Spinal cord (tissue), 10 donors: ENCODE data around the gene GOLGA3. TPM values are rescaled to one million over a fixed set of nuclear protein-coding genes. Genes with fewer than 3 reads are reported as not detected.
"Not testable (repeated sequence)": the region's sequence is repeated elsewhere in the genome, so short reads cannot be mapped to it uniquely, and the experiment has no call there.

ENCODE experiments used
- DNase-seq, 6 donors: peaks; one replicate each; pipeline versions ENCODE4 v3.0.0 to v3.0.0-alpha.2; 2013 to 2015; ENCODE audit warnings: low spot score in 6 of 6, low read depth in 4 of 6
- H3K27ac ChIP-seq: one replicate; pipeline ENCODE4 v1.5.1; 2013; ENCODE audit warnings: low read depth, low read length, control low read depth
- H3K27me3 ChIP-seq: one replicate; pipeline ENCODE4 v1.6.1; 2013; ENCODE audit warnings: low read length; ENCODE audit not compliant: control insufficient read depth, insufficient read depth
- H3K36me3 ChIP-seq: one replicate; pipeline ENCODE4 v1.6.1; 2013; ENCODE audit warnings: low read length; ENCODE audit not compliant: control insufficient read depth, insufficient read depth
- H3K4me1 ChIP-seq: one replicate; pipeline ENCODE4 v1.6.1; 2013; ENCODE audit warnings: low read length; ENCODE audit not compliant: control insufficient read depth, insufficient read depth
- H3K4me3 ChIP-seq: one replicate; pipeline ENCODE4 v1.5.1; 2013; ENCODE audit warnings: low read depth, low read length, control low read depth
- H3K9me3 ChIP-seq: one replicate; pipeline ENCODE4 v1.6.1; 2013; ENCODE audit warnings: low read length; ENCODE audit not compliant: control insufficient read depth, insufficient read depth
- WGBS: methylation state at CpG from one replicate; pipeline ENCODE4 v1.1.5; 2013; ENCODE audit warnings: missing lambda C conversion rate; ENCODE audit not compliant: insufficient coverage; 5-methylcytosine and 5-hydroxymethylcytosine counted together
- long read RNA-seq, 4 donors: transcript quantifications; one replicate each; lab custom pipeline, GENCODE V29; 2026
- polyA plus RNA-seq, 2 donors: library from polyadenylated mRNA; unstranded; fragments of 120-200 nt; gene quantifications; one replicate each; pipeline ENCODE4 v1.2.1, GENCODE V29; 2013; ENCODE audit not compliant: insufficient read length in 2 of 2
- total RNA-seq, 2 donors: library from RNA; depleted of rRNA in 1 of 2; stranded (reverse); fragments of 120-200 nt in 1 of 2; fragments of >200 nt in 1 of 2; gene quantifications; one replicate each; pipeline versions ENCODE4 v1.2.3 to v1.2.4, GENCODE V29; 2013 to 2014
- donor health status: healthy.

GOLGA3 gene, protein sequence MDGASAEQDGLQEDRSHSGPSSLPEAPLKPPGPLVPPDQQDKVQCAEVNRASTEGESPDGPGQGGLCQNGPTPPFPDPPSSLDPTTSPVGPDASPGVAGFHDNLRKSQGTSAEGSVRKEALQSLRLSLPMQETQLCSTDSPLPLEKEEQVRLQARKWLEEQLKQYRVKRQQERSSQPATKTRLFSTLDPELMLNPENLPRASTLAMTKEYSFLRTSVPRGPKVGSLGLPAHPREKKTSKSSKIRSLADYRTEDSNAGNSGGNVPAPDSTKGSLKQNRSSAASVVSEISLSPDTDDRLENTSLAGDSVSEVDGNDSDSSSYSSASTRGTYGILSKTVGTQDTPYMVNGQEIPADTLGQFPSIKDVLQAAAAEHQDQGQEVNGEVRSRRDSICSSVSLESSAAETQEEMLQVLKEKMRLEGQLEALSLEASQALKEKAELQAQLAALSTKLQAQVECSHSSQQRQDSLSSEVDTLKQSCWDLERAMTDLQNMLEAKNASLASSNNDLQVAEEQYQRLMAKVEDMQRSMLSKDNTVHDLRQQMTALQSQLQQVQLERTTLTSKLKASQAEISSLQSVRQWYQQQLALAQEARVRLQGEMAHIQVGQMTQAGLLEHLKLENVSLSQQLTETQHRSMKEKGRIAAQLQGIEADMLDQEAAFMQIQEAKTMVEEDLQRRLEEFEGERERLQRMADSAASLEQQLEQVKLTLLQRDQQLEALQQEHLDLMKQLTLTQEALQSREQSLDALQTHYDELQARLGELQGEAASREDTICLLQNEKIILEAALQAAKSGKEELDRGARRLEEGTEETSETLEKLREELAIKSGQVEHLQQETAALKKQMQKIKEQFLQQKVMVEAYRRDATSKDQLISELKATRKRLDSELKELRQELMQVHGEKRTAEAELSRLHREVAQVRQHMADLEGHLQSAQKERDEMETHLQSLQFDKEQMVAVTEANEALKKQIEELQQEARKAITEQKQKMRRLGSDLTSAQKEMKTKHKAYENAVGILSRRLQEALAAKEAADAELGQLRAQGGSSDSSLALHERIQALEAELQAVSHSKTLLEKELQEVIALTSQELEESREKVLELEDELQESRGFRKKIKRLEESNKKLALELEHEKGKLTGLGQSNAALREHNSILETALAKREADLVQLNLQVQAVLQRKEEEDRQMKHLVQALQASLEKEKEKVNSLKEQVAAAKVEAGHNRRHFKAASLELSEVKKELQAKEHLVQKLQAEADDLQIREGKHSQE (N-terminal part only)
- 10 to 100 TPM; 41.9 to 50.4 TPM for total RNA-seq
- polyA plus RNA-seq: 10 to 100 TPM; 33.0 to 41.9 TPM
- long read RNA-seq, donor 1: 0 reads
- long read RNA-seq, donor 2: 0 reads
- long read RNA-seq, donor 3, partial matches to known transcripts: 5 of 5 reads
- long read RNA-seq, donor 3, other reads (novel, unspliced or antisense): 0 of 5 reads
- long read RNA-seq, donor 4: 0 reads

DNA sequence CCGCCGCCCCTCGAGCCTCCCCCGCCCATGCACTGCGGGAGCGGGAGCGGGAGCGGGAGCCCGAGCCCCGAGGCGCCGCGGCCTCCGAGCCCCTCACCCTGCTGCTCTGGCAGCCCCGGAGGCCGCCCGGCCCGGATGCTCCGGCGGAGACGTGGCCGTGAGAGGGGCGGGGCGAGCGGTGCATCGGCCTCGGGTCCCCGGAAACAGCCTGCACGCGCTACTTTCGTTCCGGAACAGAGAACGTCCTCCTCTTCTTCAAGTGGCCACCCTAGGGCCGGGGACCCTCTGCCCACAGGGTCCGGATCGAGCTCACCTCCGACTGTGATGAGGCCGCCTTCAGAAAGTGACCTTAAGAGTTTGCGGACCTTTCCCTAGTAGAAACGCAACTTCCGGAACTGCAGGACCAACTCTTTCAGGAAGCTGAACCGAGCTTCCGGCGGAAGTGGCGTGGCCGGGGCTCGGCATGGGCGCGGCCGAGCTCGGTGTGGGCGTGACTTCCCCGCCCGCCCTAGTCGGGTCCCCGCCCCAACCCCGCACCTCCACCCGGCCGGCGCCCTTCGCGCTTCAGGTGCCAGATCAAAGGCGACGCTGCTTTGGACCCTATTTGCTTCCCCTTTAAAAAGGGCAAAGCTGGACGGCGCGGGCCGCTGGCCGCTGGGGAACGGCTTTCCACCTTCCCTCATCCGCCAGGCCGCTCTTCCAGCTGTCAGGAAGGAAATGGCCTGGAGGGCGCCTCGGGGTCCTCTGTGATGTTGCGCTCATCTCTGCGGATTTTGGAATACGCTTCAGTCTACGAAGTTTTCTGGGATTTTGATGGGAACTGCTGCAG lies at the start of gene GOLGA3:
Gene GOLGA3 (minus strand): TSS at position 164 of the 829 bp plus-strand sequence. CDS start 6,741 bp downstream, outside the sequence.
- Histone ChIP-seq H3K36me3 (peaks cover 31% of the 10 kb centered on the region), H3K4me1 (peaks cover 13% of the 10 kb centered on the region), H3K27me3 (no peaks in the 10 kb centered on the region), H3K27ac (peak within 1 kb of the TSS; percentile 98), H3K9me3 (no peaks in the 10 kb centered on the region), H3K4me3 (peak within 1 kb of the TSS; percentile 86)
- 2% methylated on average over 78 of the region's 78 CpGs for WGBS
- peak; percentile 81 to 98 (median 91) for DNase-seq

GRCh38 chr12:132874620-132875019 lies 46.0 kb upstream of the GOLGA3 start:
- DNase-seq, H3K27ac ChIP-seq, H3K27me3 ChIP-seq, H3K9me3 ChIP-seq, H3K4me3 ChIP-seq, H3K4me1 ChIP-seq: not testable (repeated sequence)
- peaks cover 82% of the 10 kb centered on the region for H3K36me3 ChIP-seq
- WGBS: 96% methylated on average over 21 of the region's 21 CpGs

DNA sequence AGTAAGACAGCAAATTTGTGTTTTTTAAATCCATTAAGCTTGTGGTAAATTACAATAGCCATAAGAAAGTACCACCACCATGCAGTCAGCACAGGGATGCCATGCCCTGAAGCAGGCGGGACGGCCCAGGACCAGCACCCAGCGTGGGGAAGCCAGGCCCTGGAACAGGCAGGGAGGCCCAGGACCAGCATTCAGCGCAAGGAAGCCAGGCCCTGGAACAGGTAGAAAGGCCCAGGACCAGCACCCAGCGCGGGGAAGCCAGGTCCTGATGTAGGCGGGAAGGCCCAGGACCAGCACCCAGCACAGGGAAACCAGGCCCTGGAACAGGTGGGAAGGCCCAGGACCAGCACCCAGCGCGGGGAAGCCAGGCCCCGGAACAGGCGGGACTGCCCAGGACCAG lies 45.5 kb upstream of the GOLGA3 start:
- WGBS: 98% methylated on average over 11 of the region's 11 CpGs
- no peak for DNase-seq
- peaks cover 84% of the 10 kb centered on the region for H3K36me3 ChIP-seq

DNA sequence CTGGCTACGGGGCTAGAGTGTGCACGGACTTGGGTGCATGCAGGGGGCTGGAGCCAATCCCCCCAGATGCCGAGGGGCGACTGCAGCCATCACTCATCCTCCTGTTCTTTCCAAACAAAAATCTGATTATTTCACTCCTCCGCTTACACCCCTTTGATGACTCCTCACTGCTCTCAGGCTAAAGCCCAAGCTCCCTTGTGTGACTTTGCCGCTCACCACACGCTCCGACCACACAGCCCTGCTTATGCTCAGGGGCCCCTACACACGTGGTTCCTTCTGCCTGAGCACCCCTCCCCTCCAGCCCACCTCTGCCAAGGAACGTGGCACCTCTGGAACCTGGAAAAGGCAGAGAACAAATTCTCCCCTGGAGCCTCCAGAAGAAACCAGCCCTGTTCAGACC lies 45.1 kb upstream of the GOLGA3 start:
- Histone ChIP-seq H3K27me3 (no peaks in the 10 kb centered on the region), H3K36me3 (peaks cover 79% of the 10 kb centered on the region), H3K27ac (no peak overlapping the region), H3K9me3 (no peaks in the 10 kb centered on the region), H3K4me3 (no peak overlapping the region), H3K4me1 (no peaks in the 10 kb centered on the region)
- 88% methylated on average over 10 of the region's 10 CpGs for WGBS
- DNase-seq: no peak

More for the DNA sequence above, 45.5 kb upstream of the GOLGA3 start:
- no peaks in the 10 kb centered on the region for H3K27me3 ChIP-seq
- H3K4me3 ChIP-seq: no peak overlapping the region
- no peak overlapping the region for H3K27ac ChIP-seq
- H3K9me3 ChIP-seq: no peaks in the 10 kb centered on the region
- H3K4me1 ChIP-seq: no peaks in the 10 kb centered on the region

GRCh38 chr12:132872975-132873421 lies 44.3 kb upstream of the GOLGA3 start:
- Histone ChIP-seq H3K4me3 (no peak overlapping the region), H3K4me1 (no peaks in the 10 kb centered on the region), H3K27ac (no peak overlapping the region), H3K27me3 (no peaks in the 10 kb centered on the region), H3K36me3 (peaks cover 79% of the 10 kb centered on the region), H3K9me3 (no peaks in the 10 kb centered on the region)
- DNase-seq: no peak
- WGBS: 82% methylated on average over 12 of the region's 12 CpGs

GRCh38 chr12:132872073-132872855 lies 43.6 kb upstream of the GOLGA3 start:
- Histone ChIP-seq H3K36me3 (peaks cover 81% of the 10 kb centered on the region), H3K4me3 (no peak overlapping the region), H3K9me3 (no peaks in the 10 kb centered on the region), H3K4me1 (no peaks in the 10 kb centered on the region), H3K27ac (no peak overlapping the region), H3K27me3 (no peaks in the 10 kb centered on the region)
- no peak for DNase-seq
- 92% methylated on average over 18 of the region's 21 CpGs for WGBS

GRCh38 chr12:132869551-132869950 lies 40.9 kb upstream of the GOLGA3 start:
- DNase-seq: no peak
- 97% methylated on average over 14 of the region's 14 CpGs for WGBS
- Histone ChIP-seq H3K36me3 (peaks cover 81% of the 10 kb centered on the region), H3K9me3 (no peaks in the 10 kb centered on the region), H3K4me3 (no peak overlapping the region), H3K4me1 (no peaks in the 10 kb centered on the region), H3K27me3 (no peaks in the 10 kb centered on the region), H3K27ac (no peak overlapping the region)

DNA sequence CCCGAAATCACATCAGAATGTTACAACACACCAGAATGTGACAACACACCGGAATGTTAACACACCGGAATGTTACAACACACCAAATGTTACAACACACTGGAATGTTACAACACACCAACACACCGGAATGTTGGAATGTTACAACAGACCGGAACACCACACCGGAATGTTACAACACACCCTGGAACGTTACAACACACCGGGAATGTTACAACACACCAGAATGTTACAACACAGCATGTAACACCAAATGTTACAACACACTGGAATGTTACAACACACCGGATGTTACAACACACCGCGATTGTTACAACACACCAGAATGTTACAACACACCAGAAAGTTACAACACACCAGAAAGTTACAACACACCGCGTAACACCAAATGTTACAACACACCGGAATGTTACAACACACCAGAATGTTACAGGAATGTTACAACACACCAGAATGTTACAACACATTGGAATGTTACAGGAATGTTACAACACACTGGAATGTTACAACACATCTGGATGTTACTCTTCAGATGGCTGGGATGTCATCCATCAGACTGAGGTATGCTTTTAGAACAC lies 37.7 kb upstream of the GOLGA3 start:
- H3K27ac ChIP-seq: no peak overlapping the region
- H3K9me3 ChIP-seq: no peaks in the 10 kb centered on the region
- H3K36me3 ChIP-seq: peaks cover 68% of the 10 kb centered on the region
- H3K27me3 ChIP-seq: no peaks in the 10 kb centered on the region
- 98% methylated on average over 12 of the region's 14 CpGs for WGBS
- no peaks in the 10 kb centered on the region for H3K4me1 ChIP-seq
- DNase-seq: no peak
- H3K4me3 ChIP-seq: no peak overlapping the region
